HepG2 (cell line): ENCODE results near the gene RMI1. TPM values are rescaled to one million over a fixed set of nuclear protein-coding genes. Genes with fewer than 3 reads are reported as not detected.

Source experiments
- ATF1 ChIP-seq: IDR thresholded peaks from 2 replicates; pipeline ENCODE4 v1.6.1; 2016; ENCODE audit warnings: mild to moderate bottlenecking, control low read depth
- HINFP ChIP-seq: sonication (generic); formaldehyde crosslinking; IDR thresholded peaks from 2 replicates; pipeline ENCODE4 v1.4.0; 2020; ENCODE audit warnings: low read depth, mild to moderate bottlenecking, missing genetic modification reagents
- MTA1 ChIP-seq: sonication (generic); formaldehyde crosslinking; IDR thresholded peaks from 2 replicates; pipeline ENCODE4 v1.4.0; 2020; ENCODE audit warnings: missing genetic modification reagents, mild to moderate bottlenecking, borderline replicate concordance
- PHF8 ChIP-seq: sonication (generic); formaldehyde crosslinking; IDR thresholded peaks from 2 replicates; pipeline ENCODE4 v1.5.0; 2020; ENCODE audit warnings: missing genetic modification reagents
- RERE ChIP-seq: IDR thresholded peaks from 2 replicates; pipeline ENCODE4 v1.6.1; 2016; ENCODE audit warnings: low read depth, missing genetic modification reagents, missing compliant biosample characterization
- polyA plus RNA-seq, 8 experiments: library from polyadenylated mRNA; depleted of rRNA in 3 of 8; stranded (reverse) in 7 of 8; unstranded in 1 of 8; fragments of >200 nt; fragmentation: Illumina TruSeq in 4 of 8; extraction: Trizol in 4 of 8; gene quantifications; 2 replicates each; pipeline versions ENCODE4 v1.2.1 to v1.2.3, GENCODE V29; 2011 to 2016; ENCODE audit warnings: low read depth in 4 of 8, missing spikeins in 1 of 8, mixed read lengths in 1 of 8; ENCODE audit not compliant: insufficient read depth in 1 of 8
- total RNA-seq, 5 experiments: library from RNA; depleted of rRNA; stranded (reverse); fragments of >200 nt; fragmentation: Illumina TruSeq; extraction: Trizol; gene quantifications; 2 replicates each; pipeline ENCODE4 v1.2.3, GENCODE V29; 2016; ENCODE audit warnings: low read depth in 1 of 5

RMI1 gene
- total and polyA plus RNA-seq, 2 of the 13 experiments (the other 11 are each of a cell fraction or from before 2014, with no cell fraction given): 0.54 to 3.7 TPM

DNA sequence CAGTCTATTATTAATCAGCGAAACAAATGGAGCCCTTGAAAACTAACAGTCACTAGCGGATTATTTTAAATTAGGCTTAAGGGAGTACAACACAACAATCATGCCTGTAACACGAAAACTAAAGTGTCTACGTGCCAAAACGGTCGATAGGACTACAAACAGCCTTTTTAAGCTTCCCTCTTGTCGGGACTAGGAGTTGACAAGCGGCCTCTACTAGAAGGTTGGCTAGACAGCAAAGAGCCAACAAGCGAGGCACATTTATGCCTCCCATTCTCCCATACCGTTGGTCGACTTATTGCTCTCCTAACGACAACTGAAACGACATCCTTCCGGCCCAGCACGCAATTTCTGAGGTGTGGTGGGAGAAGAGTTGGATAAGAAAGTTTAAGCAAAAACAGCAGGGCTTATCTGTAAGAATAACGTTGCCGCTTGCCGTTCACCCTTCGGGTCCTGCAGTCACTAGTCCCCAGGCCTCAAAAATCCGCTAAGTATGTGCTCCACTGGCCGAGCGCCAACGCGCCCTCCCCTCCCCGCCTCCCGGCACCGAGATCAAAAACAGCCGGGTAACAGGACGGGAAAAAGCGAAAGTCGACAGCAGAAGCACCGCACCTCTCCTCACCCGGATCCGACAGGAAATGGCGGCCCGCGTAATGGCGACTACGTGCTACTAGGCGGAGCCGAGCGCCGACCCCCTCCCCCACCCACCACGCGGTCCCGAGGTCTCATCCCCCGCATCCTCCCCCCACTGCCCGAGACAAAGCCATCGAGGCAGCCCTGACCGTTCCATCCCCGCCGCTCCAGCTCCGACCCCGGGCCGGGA is 1.4 kb upstream of the RMI1 start (continued):
- no peak for TF ChIP-seq HINFP (CRISPR knock-in tag)
- no peak for TF ChIP-seq RERE
- no peak for TF ChIP-seq MTA1 (CRISPR knock-in tag)
- TF ChIP-seq ATF1: no peak
- TF ChIP-seq PHF8: no peak
